Activated CD4-positive, alpha-beta T cell treated with anti-CD3 and anti-CD28 coated beads, Interleukin-2, amount 50 U/mL, for 48 hours (primary cell): Measurements from ENCODE around the gene PPP3CA.
"Not testable (repeated sequence)": the region's sequence is repeated elsewhere in the genome, so short reads cannot be mapped to it uniquely, and the experiment has no call there.

ENCODE experiments used
- DNase-seq, 2 experiments: peaks; one replicate each; pipeline ENCODE4 v3.0.0-alpha.2; 2020

The PPP3CA gene

DNA sequence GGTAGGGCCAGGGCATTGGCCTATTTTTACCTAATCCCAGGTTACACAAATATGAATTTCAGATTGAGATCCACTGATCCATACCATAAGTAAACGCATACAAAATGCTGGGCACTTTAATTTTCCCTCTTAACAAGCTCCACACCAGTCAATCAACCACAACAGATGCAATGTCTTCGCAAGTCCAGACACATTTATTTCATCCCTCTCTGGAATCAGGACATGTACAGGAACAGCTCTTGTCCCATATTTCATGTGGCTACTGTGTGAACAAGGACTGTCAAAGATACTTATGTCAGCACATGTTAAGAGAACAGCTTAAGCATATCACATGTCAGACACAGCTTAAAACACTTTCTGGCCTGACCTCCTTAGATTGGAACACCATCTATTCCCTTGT is 145.9 kb downstream of the PPP3CA start:
- DNase-seq, result no peak

- no peak for DNase-seq
These were observed 146.8 kb downstream of the PPP3CA start for GRCh38 chr4:101200561-101200960.

DNA sequence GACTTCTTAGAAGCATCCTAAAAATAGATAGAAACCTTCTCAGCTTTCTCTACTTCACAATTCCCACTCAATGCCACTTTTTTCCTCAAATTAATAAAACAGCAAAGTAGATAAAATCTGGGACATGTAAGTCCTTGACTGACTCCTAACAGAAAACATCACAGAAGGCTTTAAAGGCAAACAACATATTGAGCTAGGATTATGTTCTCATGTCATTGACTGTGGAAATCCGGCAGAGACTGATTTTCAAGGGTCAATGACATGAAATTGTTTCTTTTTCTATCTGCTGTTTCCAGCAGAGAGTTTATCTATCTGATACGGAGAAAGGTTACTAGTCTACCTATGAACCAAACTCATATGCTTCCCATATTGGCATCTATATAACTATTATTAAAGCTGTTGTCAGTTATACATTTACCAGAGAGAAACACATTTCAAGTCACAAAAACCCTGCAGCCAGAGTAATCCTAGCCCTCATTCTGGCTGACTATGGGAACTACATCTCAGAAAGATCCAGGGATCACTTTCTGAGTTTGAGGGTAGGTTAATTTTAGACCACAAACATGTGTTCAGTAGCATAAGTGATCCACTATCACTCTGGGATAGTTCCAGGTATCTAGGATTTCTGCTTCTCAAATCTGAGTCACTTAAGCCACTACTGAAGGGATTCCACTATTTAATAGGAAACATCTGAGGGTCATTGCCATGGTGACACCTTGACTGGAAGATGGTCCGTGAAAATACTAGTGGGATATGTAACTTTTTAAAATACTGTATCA is 147.6 kb downstream of the PPP3CA start:
- no peak for DNase-seq

DNA sequence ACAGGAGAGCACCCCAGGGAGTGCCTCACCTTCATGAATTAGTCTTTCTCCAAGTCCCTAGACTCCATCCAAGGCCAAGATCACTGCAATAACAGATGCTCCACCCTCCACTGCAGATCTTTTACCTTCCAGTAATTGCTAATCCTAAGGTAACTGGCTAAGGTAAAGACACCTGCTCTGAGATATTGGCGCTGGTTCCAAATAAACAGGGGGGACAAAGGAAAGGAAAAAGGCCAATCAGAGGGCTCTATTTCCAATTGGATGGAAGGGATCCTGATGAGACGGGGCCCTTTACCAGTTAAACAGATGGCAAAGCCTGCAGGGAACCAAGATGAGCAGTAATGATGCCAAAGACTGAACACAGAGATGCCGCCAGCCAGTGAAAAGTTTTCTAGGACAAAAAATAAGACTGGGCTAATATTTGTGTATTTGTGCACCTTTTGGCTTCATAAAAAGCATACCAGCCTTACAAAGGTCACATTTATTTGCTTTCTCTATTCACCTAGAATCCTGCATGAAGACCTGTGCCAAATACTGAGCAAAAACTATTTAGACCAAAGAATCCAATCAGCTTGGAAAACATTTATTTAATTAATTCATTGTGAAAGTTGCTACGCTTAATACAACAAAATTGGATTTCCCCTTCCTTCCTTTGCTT is 148.5 kb downstream of the PPP3CA start:
- DNase-seq, result no peak

GRCh38 chr4:101197350-101197749 is 150.0 kb downstream of the PPP3CA start:
- DNase-seq, result no peak

DNA sequence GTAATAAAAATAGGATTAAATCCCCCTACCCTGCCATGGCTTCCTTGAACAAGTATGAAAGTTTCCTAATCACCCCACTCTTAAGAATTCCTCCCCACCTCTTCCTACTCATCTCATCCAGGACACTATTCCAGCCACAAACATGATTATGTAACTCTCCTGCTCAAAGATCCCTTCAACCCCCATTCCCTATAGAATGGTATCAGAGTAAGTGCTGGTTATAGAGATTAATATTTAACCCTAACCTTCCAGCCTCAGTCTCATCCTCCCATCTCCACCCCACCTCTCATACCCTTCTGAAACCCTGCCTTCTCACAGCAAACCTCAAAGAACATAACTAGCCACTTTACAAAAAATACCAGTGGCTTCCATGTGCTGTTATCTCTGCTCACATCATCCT is 155.1 kb downstream of the PPP3CA start:
- DNase-seq, result no peak

GRCh38 chr4:101191302-101192098 is 155.8 kb downstream of the PPP3CA start:
- no peak for DNase-seq

DNA sequence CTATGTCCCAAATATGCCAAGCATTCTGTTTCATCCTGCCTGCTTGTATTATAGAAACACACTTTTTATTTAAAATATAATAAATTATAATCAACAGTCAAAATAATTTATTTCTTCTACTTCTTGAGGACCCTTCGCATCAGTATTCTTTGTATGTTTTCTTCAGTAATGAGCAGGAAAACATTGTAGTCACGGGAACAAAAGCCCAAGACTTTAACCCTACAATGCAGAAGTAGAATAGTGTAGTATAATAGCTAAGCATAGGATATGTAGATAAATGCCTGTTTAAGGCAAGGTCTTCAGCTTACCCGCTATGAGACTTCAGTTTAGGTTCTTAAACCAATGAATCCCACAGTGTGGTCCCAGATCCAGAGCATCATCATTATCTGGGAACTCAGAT is 156.6 kb downstream of the PPP3CA start:
- DNase-seq, result no peak

DNA sequence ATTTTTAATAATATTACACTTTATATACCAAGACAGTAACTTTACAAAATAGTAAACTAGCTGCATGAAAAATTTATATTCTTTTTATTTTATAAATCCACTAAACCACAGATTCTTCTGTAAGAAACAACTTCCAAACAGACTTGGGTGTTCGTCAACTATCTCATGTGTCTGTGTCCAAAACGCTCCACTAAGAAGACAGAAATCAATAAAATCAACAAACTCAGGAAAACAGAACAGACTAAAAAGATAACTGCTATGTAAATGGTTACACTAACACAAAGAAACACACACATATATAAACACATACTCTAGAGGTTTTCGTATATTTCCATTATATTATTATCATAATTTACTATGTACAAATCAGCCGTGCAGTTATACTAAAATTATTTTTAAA is 158.4 kb downstream of the PPP3CA start:
- DNase-seq, result no peak

GRCh38 chr4:101187841-101188240 is 159.5 kb downstream of the PPP3CA start:
- no peak for DNase-seq

- no peak for DNase-seq
These were observed 160.7 kb downstream of the PPP3CA start for GRCh38 chr4:101186567-101187184.

DNA sequence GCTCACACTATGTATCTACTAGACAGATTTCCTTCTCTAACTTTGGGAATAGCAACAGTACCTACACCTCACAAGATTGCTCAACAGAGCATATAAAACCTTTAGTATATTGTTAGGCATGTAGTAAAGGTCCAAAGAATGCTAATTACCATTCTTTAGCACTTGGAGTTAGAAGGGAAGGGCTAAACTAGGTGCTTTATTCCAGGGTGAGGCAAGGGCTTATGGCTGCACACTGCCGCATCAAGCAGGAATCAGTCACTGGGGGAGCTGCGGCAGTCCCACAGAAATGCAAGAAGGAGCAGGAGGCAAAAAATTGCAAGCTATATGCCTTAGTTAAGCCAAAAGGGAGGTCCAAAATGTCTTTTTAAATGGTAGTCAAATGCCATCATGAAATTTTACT is 162.7 kb downstream of the PPP3CA start:
- DNase-seq, result no peak

GRCh38 chr4:101183666-101184373 is 163.5 kb downstream of the PPP3CA start:
- DNase-seq, result no peak

DNA sequence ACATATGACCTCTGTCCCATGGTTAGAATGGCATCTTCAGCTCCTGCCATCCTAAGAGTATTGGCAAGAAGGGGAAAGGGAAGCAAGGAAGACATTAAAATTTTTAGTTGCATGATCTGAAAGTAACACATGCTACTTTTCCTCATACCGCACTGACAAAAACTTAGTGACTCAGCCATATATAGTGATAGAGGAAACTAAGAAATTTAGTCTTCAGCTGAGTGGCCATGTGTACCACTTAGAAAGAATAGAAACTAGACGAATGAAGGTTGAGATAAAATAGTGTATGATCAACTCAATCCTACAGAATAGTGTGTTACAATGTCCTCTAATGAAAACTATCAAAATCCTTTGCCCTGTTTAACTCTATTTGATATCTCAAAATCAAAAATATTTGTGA is 164.1 kb downstream of the PPP3CA start:
- no peak for DNase-seq

DNA sequence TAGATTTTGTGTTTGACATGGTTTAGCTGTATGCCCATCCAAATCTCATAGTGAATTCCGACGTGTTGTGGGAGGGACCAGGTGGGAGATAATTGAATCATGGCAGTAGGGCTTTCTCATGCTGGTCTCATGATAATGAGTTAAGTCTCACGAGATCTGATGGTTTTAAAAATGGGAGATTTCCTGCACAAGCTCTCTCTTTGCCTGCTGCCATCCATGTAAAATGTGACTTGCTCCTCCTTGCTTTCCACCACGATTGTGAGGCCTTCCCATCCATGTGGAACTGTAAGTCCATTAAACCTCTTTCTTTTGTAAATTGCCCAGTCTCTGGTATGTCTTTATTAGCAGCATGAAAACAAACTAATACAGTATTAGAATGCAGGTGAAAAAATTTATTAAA is 164.6 kb downstream of the PPP3CA start:
- DNase-seq, result not testable (repeated sequence)

DNA sequence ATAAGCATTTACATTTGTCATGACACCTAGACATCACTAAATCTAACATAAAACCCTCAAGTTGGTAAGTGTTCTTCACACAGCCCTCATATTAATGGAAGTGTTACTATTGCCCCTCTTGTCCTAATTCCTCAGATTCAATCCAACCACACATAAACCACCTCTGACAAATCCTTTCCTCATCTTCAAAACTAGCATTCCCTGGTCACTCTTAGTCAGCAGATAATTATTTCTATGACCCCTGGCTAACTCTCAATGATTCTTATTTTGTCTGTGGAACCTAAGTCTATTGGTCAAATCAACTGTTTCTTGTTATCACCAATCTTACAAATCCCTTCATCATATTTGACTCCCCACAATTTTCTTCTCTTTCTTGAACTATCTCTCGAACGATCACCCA is 168.6 kb downstream of the PPP3CA start:
- no peak for DNase-seq

DNA sequence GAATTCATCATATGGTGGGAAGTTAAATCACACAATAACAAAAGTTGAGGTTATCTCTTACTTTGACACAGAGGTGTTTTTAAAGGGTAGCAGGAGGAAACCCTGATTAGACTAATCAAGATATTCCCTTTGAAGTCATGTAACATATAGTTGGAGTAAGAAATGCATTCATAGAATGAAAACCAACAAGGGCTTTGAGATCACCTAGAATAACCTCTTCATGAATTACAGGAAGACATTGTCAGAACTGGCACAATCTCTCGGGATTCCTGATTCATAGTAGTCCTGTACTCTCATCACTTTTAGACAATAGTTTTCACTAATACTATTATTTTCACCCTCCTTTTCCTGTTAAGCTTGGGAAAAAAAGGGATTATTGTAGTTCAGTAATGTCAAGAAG is 170.2 kb downstream of the PPP3CA start:
- no peak for DNase-seq

DNA sequence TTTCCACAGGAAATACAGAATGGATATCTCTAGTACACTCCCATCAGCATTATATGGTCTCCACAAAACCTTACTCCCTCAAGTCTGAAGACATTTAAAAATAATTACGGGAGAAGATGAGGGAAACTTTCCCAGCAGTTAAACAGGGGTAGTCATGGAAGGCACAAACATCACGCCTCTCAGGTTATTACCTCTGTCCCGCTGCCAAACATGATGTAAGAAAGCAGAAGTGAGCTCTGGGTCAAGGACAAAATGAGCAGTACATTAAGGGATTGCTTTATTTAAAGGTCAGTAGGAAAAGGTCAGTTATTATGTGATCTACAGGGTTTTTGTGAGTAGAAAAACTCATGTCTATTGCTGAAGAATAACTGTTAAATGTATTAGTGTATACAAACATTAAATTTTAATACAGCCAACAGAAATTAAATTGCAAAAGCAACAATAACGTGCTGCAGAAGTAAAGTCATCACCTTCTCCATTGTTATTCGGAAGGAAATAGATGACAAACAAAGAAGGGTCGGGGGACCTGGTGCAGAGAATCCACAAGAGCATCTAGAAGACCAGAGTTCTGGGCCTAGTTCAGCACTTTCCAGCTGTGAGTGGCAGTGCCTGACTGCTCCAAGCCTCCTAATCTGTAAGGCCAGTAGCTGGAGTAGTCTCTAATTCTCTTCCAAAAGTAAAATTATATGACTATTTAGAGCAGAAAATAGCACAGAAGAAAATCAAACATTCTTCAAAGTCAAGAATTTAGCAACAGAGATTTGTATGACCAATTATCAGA is 171.2 kb downstream of the PPP3CA start:
- no peak for DNase-seq

DNA sequence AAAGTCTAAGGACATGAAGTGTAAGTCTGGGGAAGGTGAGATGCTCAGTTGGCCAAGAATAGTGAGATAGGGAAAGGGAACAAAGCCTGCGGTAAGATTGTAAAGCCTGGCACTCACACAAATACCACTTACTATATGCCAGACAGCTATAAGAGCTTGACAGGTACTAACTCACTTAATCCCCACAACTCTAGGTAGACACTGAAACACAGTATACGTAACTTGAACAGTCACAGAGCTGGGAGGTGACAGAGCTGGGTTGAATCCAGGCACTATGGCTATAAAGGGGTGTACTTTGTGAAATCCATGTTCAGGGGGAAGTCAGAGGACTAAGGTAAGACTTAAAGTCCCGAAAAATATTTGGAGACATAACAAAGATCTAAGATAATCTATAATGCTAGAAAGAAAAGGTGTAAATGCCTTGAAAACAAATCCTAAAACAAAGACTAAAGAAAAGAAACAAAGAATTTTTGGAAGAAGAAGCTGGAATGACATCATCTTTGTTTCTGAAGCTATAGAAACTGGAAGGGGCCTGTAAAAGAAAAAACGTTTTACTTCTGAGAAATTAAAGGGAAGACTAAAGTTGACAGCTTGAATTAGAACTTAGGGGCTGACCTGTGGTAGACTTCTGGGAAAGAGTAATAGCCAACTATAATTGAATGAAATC is 172.5 kb downstream of the PPP3CA start:
- no peak for DNase-seq

DNA sequence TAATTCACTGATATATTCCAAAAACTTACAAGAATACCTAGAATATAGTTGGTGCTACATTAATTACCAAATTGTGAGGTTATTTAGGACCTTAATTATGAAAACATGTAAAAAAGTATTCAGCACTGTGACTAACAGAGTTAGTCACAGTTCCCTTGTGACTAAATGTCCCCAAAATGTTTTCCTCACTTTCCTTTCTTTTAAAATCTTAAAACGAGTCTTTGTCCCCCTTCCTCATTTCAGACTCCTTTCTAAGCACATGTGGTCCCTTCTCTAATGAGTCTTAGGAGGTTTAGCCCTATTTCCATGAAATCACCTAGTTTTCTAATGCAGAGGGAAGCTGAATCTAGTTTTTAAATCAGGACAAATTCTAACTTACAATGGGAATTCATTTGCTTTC is 175.0 kb downstream of the PPP3CA start:
- no peak for DNase-seq

DNA sequence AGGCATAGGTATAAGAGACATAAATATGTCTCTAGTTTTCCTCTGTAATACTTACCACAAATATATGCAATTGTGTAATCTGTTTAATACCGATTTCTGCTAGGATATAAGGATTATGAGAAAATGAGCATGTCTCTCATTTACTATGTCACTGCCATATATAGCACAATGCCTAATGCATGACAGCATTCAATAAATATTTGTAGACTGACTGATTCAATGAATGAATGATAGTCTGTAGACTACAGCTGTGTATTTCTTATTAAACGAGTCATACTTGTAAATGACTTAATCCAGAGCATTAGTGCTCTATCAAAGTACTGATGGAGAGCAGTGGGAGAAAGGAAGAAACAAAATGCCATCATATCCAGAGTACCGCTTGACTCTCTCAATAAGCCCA is 175.6 kb downstream of the PPP3CA start:
- DNase-seq, result no peak
